ENCODE measurements around the gene IGLON5.

DNA sequence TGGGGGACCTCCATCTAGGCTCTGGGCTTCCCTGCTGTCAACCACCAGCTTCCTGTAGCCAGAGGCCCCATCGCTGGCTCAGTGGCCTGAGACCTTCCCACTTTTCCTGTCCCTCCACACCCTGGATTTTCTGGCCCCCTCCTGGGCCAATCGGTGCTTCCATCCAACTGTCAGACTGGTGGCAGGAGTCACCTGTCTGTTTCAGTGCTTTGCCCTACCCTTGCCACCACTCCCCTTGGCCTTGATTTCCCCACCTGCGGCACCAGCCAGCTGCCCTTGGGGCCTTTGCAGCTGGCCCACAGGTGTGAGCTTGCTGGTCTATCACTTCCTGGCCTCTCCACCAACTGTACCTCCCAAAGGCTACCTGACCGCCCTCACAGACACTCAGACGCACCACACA is 18.0 kb downstream of the IGLON5 start:
- TF ChIP-seq CTCF (conservative IDR thresholded peaks at IDR 0.05; ENCODE audit: low read depth in 2 of 2) (no peak), EZH2phosphoT487 (IDR thresholded peaks at IDR 0.05; ENCODE audit: unreplicated experiment) (no peak), POLR2AphosphoS5 (IDR thresholded peaks at IDR 0.05; ENCODE audit: low read depth) (no peak), STAT1 (IDR thresholded peaks at IDR 0.05; ENCODE audit: unreplicated experiment) (no peak), EZH2 (IDR thresholded peaks at IDR 0.05; ENCODE audit: low read depth, unreplicated experiment) (no peak), CREB1 (CRISPR knock-in tag; IDR thresholded peaks at IDR 0.05; ENCODE audit: low read depth) (no peak), JUNB (IDR thresholded peaks at IDR 0.05; ENCODE audit: unreplicated experiment) (no peak), ZNF114 (CRISPR knock-in tag; IDR thresholded peaks at IDR 0.05) (no peak)
- TF ChIP-seq, protein P1, sequence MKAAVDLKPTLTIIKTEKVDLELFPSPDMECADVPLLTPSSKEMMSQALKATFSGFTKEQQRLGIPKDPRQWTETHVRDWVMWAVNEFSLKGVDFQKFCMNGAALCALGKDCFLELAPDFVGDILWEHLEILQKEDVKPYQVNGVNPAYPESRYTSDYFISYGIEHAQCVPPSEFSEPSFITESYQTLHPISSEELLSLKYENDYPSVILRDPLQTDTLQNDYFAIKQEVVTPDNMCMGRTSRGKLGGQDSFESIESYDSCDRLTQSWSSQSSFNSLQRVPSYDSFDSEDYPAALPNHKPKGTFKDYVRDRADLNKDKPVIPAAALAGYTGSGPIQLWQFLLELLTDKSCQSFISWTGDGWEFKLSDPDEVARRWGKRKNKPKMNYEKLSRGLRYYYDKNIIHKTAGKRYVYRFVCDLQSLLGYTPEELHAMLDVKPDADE (IDR thresholded peaks at IDR 0.05), result no peak

Data from GM23338 (cell line).